SKM-1 (cell line): ENCODE results near the gene SLC17A8.
"Not testable (repeated sequence)": the region's sequence is repeated elsewhere in the genome, so short reads cannot be mapped to it uniquely, and the experiment has no call there.

Source experiments
- DNase-seq: peaks from one replicate; lab custom pipeline; 2025; ENCODE audit not compliant: unreplicated experiment; lab: John Stamatoyannopoulos, UW

Gene SLC17A8

GRCh38 chr12:100422646-100423045, 65.8 kb downstream of the SLC17A8 start:
- DNase-seq: no peak

- no peak for DNase-seq
Measured at GRCh38 chr12:100426145-100426544, 69.3 kb downstream of the SLC17A8 start.

DNA sequence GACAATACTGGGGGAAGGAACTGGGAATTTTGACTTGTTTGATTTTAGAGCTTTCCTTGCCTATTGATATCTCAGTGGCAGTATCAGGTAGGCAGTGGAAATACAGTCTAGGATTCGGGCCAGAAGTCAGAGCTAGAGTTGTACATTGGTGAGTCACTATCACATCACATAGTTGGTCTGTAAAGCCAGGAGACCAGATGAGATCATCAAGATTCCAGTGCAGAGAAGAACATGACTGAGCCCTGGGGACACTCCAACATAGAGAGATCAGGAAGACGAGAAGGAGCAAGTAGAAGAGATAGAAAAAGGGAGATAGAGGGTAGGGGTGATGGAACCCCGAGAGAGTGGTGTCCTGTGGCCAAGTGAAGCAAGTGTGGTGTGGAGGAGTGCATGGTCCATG, 70.2 kb downstream of the SLC17A8 start:
- no peak for DNase-seq

GRCh38 chr12:100430251-100430650, 73.4 kb downstream of the SLC17A8 start:
- DNase-seq: not testable (repeated sequence)

- no peak for DNase-seq
Measured at GRCh38 chr12:100433701-100434100, 76.8 kb downstream of the SLC17A8 start.

- no peak for DNase-seq
Measured at GRCh38 chr12:100434177-100434576, 77.3 kb downstream of the SLC17A8 start.

- DNase-seq: no peak
Measured at GRCh38 chr12:100435957-100436356, 79.1 kb downstream of the SLC17A8 start.

DNA sequence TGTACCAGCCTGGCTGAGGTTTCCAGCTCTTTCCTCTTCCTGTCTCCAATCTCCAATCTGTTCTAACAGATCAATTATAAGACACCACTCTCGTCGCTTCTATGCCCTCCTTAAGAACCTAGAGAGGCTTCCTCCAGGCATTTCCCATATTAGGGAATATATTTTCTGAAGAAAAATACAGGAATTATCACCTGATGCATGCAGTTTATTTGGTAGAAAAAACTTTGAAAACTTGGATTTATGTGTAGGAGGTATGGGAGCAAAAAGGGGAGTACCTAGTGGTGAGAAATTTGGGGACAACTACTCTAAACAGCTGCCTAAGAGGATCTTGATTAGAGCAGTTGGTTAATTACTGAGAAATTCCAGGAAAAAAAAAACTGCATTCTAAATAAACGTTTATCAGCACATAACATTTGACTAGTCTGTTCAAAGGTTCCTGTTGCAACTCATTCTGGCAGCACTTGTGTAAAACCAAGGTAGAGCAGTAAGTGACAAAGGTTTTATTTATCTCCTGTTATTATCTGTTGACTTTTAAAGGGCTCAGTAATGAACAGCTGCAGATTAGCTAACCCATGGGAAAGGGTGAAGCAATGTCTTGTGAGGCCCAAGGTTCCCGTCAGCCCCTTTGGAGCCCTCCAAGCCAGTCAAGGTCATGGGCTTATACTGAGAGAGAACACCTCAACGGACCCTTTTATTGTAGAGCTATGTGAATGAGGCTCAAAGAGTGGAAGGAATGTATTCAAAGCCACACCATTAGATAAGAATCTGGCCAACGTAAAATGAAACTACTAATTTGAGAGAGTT, 80.4 kb downstream of the SLC17A8 start:
- no peak for DNase-seq

DNA sequence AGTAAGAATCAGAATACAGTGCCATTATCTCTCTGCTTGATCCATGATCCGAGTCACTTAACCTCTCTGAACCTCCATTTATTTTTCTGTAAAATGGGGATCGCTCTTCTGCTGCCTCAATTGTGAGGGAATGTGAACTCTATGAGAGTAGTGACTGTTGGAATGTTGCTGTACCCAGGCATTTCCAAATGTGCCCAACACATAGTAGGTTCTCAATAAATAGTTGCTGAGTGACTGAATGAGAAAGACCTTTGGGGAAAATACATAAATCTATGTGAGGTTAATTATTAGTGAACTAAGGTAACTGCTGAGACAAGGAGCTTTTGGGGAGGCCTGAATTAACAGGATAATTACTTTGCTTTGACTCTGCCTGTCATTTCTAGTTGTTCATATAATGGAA, 82.9 kb downstream of the SLC17A8 start:
- DNase-seq: no peak

- DNase-seq: no peak
Measured at GRCh38 chr12:100442403-100442802, 85.5 kb downstream of the SLC17A8 start.

GRCh38 chr12:100443434-100443833, 86.6 kb downstream of the SLC17A8 start:
- DNase-seq: no peak

DNA sequence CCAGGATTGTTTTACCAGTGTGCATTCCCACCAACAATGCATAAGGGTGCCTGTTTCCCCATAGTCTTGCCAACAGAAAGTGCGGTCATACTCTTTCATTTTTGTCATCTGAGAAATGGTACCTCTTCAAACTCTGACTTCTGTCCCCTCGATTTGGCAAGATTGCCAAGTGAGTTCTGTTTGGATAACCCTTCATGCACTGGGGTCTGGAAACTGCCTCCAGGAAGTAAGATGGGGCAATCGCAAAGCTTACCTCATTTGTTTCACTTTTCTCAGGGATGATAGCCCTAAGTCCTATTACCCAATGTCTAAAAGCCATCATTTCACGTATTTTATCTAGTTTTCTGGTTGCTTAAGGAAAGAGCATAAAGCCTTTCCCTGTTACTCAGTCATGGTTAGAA, 88.2 kb downstream of the SLC17A8 start:
- peak; percentile 33 for DNase-seq

DNA sequence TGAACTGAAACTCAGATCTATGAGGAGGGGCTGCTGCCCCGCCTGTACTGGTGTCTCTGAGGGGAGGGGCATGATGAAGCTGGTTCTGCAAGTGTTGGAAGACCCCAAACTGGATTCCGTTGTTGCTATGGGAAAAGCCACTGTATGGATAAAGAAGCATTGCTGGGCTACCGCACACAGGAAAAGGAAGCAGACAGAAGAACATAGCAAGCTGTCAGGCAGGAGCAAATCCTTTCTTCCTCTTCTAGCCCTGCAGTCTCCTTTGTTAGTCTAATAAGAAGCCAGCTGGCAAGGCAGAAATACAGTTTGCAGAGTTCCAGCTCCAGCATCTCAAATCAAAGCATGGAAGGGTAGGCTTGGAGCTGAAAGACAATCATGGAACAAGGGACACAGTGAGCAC, 90.5 kb downstream of the SLC17A8 start:
- no peak for DNase-seq

DNA sequence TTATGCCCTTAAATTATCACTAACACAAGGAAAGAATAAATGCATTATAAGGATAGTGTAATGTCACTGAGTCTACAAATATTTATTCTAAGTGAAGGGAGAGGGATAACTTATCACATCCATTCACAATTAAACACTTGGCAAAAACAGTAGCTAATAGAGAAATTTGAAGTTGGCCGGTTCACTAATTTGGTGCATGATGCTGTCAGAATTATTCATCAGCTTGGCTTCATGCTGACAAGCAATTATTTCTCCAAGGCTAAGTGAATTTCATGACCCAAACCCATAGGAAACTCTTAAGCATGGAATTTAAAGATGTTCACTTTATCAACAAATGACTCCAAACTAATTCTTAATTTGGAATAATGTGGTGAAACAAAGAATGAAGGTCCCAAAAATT, 91.8 kb downstream of the SLC17A8 start:
- DNase-seq: no peak

- DNase-seq: no peak
Measured at GRCh38 chr12:100450735-100451134, 93.9 kb downstream of the SLC17A8 start.

DNA sequence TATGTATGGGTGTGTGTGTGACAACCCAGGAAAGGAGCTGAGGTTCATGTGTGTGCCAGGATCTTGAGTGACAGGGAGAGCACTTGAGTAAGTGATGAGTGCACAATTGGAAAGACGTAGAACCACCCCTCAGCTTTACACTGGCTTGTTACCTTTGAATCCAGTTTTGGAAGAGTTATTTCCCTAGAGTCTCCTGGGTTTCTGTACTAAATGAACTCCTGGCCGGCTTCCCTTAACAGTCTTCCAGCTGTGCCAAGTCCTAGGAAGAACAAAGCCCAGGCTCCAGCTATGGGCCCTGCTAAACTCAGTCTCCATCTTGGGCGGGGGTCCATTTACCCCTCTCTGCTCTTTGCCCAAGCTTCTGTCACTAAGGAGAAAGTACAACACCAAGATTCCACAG, 97.1 kb downstream of the SLC17A8 start:
- no peak for DNase-seq

DNA sequence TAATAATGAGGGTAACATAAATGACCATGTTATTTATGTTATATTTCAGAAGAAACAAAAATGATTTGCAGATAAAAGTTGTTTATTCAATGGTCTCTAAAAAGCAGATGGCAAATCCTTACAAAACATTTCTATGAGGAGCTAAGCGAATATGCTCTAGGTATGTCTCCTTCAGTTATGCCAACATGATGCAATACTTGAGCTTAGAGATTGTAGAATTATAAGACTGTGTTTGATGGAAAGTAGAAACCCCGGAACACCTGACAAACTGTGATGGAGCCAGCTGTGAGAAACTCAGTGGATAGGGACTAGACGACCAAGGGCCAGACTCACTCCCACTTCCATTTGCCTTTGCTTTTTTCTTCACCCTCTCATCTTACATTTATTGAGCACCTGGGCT, 99.0 kb downstream of the SLC17A8 start:
- DNase-seq: no peak

DNA sequence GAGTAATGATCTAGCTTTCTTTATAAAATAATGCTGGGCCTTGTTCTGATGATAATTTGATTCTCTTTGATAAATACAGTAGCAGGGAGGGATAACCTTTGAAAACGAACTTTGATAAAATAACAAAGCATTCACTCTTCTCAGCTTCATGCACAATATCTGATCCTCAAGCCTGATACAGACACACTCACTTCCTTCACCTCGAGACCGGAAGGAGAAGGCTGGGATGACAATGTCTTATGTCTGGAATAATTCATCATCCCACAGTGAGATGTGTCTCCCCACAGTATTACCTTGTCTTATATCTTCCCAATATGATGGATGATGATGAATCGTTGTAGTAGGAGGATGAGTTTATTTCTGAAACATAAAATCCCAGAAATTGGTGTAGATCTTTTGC, 101.3 kb downstream of the SLC17A8 start:
- DNase-seq: no peak

GRCh38 chr12:100460702-100461101, 103.8 kb downstream of the SLC17A8 start:
- DNase-seq: no peak

DNA sequence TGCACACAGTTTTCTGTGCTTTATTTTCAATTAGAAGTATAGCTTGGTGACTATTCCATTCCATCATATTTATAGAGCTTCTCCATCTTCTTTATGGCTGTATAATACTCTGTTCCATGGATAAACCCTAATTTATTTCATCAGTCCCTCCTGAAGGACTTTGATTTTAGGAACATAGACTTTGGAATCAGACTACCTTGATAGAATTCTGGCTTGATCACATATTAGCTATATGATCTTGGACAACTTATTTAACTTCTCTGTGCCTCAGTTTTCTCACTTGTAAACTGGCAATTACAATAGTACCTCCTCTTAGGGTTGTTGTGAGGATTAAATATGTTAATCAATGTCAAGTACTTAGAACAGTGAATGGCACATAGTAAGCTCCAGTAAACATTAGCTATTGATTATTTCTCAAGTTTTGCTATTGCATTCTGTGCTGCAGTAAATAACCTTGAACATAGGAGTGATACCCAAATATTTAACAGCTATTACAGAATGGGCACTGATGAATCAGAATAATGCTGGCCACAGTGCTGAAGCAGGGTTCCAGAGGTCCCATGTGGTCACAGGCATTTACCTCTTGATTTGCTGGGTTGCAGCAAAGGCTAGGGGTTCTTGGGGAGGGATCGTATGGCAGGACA, 104.6 kb downstream of the SLC17A8 start:
- DNase-seq: no peak

GRCh38 chr12:100463661-100464060, 106.8 kb downstream of the SLC17A8 start:
- no peak for DNase-seq

- DNase-seq: no peak
Measured at GRCh38 chr12:100464529-100464928, 107.7 kb downstream of the SLC17A8 start.

DNA sequence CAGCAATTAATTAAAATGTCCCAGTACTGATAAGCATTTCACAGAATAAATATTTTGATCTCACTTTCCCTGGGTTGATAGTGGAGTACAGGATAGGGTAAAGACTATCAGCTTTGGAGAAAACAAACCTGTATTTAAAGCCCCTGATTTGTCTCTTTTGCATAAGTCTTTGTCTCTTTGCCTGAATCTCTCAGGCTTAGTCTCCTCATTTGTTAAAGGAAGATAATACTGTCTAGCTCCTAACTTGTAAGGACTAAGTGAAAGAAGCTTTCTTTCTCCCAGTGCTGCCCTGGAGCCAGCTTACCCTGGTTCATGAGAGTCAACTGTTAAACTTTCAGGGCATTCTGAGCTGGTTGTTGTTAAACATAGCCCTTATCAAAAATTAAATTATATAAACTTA, 111.3 kb downstream of the SLC17A8 start:
- DNase-seq: no peak
